LNCAP (cell line): ENCODE data around the gene TNFRSF17.

ENCODE experiments used
- CTCF ChIP-seq: fragments of 450-650 bp; IDR thresholded peaks from 2 replicates; pipeline ENCODE4 v1.5.1; 2017; ENCODE audit warnings: mild to moderate bottlenecking

Gene TNFRSF17

GRCh38 chr16:12009462-12009861 is 44.5 kb downstream of the TNFRSF17 start:
- TF ChIP-seq CTCF = no peak

GRCh38 chr16:12009922-12010321 is 44.9 kb downstream of the TNFRSF17 start:
- no peak for TF ChIP-seq CTCF

- no peak for TF ChIP-seq CTCF
Measured at GRCh38 chr16:12010388-12011251, 45.6 kb downstream of the TNFRSF17 start.

- TF ChIP-seq CTCF = no peak
Measured at GRCh38 chr16:12011565-12011964, 46.6 kb downstream of the TNFRSF17 start.

- no peak for TF ChIP-seq CTCF
Measured at GRCh38 chr16:12016291-12016947, 51.4 kb downstream of the TNFRSF17 start.

GRCh38 chr16:12017558-12017957 is 52.5 kb downstream of the TNFRSF17 start:
- TF ChIP-seq CTCF = no peak
